Medulla oblongata (tissue), 1 donor: ENCODE results near the gene HNF1B.

Experiments
- DNase-seq: peaks from one replicate; pipeline ENCODE4 v3.0.0-alpha.2; 2015; ENCODE audit errors: extremely low spot score

HNF1B gene

DNA sequence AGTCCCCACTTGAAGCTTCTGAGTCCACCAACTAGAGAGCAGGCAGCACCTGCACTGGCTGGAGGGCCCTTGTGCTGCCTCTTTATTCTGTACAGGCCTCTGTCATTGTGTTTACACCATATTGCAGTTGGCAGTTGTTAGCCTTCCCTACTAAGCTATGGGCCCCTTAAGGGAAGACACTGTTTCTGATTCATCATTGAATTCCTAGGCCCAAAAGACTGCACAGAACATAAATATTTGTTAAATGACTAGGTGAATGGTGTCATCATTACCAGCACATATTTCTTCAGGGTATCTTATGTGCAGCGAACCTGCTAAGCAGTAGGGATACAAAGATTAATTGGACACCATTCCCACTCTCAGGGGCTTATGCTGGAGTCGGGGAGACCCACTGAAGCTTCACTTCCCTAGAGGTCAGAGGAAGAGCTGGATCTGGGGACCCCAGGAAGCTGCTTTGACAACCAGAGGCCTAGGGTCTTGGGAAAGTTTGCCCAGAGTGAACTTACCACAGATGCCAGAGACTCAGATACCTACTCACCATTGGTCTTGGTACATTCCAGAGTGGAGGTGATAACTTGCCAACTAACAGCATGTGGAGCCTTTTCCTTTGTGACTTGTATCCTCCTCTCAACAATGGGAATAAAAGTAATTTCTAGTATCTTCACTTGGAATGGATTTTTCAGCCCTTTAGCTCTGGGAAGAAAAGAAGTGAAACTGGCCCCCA is 72.9 kb downstream of the HNF1B start:
- no peak for DNase-seq

- no peak for DNase-seq
These were observed 73.6 kb downstream of the HNF1B start for GRCh38 chr17:37671028-37671823.

DNA sequence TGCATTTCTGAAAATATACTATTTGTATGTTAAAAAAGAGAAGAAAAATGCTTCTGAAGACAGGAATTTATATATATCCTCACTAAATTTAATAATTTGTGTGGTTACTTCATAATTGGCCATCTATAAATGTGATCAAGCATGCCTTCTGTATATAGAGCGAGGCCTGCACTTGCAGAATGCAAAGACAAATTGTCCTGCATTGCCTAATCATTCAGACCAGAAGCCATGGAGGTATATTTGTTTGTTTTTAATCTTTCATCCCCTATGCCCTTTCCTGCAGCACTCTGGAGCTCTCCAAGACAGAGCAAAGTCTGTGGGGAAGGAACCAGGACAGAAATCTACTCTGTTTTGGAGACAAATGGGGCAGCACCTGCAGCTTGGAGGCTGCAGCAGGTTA is 77.8 kb downstream of the HNF1B start:
- no peak for DNase-seq

DNA sequence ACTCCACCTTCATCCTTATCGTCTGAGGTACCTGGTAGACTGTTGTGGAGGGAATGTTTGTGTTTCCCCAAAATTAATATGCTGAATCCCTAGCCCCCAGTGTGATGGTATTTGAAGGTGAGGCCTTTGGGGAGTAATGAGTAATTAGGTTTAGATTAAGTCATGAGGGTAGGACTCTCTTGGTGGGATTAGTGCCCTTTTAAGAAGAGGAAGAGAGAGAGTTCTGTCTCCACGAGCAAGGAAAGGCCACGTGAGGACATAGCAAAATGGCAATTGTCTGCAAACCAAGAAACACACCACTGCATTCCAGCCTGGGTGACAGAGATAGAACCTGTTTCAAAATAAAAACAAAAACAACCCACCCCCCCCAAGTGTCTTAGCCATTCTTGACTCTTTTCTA is 80.6 kb downstream of the HNF1B start:
- DNase-seq = no peak

GRCh38 chr17:37662353-37662752 is 82.5 kb downstream of the HNF1B start:
- DNase-seq = no peak

DNA sequence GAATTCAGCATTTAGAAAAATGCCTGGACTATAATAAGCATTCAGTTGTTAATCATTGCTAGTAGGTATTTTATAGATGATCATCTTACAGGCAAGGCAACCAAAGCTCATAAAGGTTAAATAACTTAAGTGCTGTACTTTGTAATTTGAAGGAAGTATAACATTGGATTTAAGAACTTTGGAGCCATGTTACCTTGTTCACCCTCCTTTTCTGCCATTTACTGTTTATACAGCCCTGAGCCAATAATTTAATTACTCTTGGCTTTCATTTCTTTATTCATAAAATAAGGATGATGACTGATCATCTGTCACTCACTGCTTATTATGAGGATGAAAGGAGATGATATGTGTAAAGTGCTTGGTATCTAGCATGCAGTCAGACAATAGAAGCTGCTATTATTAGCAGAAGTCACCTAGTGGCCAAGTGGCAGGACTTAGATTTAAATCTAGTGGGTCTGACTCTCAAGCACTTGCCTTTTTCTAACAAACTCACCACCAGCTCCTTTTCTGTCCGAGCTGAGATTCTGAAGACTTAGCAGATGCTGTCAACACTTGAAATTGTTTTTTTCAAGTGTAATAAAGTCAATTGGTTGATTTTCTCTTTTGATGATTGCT is 83.4 kb downstream of the HNF1B start:
- no peak for DNase-seq

DNA sequence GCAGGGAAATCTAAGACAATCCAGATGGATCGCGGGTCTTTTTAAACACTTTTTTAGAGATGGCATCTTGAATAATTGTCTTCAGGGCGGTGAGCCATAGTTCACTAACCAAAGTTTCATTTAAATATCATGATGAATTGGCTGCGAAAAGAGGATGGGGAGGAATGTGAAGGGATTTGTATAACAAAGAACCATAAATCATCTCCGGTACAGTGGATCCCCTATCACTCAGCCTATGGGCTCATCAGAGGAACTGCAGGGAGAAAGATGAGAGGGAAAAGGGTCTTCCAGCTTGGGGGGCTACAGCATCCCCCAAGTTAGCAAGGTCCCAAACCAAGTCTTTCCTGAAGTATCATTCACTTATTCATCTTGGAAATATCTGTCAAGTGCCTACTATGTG is 84.9 kb downstream of the HNF1B start:
- no peak for DNase-seq

DNA sequence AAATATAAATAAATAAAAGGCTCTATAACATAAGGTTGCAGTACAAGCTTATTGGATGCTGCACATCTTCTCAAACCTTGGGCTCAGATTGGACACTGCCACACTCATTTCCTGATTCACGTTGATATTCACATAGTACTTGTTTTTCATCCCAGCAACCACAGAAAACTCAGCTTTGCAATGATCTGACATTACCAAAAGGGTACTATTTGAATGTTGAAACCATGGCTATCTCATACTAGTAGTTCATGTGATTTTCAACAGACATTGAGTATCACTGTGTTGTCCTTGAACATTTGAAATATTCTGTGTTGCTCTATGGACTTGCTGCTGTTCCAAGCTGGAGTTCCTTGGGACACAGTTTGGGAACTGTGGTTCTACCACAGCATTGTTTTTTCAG is 87.7 kb downstream of the HNF1B start:
- DNase-seq = no peak

DNA sequence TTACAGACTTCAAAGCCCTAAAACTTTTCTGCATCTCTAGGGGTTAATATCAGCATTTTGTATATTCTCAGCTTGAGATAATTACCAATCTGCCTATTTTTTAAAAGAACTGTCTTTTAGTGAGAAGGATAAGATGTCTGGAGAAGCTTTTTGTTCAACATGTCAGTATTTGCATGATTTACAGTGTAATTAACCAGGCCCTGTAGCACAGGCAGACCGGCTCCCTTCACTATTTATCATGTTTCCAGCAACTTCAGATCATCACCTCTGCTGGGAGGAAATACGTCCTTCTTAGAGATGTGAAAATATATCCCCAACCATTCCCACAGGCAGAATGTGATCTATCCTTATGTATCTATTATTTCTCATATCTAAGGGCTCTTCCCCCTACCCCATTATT is 93.0 kb downstream of the HNF1B start:
- no peak for DNase-seq

- peak; percentile 62 for DNase-seq
These were observed 94.3 kb downstream of the HNF1B start for GRCh38 chr17:37650419-37651003.

DNA sequence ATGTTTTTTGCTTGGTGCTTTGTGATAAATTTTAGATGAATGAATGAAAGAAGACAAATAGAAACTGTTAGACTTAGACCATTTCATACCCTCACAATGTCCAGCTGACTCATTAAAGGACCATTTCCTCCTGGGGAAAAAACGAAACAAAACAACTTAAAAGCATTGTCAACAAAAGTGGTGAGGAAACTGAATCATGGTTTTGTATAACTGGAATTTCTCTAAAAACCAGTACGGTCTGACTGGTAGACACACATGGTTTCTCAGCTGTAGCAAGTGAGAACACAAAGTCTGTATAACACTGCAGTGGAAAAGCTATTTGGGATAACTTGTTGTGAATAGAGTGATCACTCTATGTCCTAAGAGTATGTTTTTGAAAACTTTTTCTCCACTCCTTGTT is 96.3 kb downstream of the HNF1B start:
- no peak for DNase-seq

GRCh38 chr17:37647856-37648255 is 97.0 kb downstream of the HNF1B start:
- no peak for DNase-seq

- peak; percentile 7 for DNase-seq
These were observed 101.0 kb downstream of the HNF1B start for GRCh38 chr17:37643869-37644268.

- DNase-seq = peak; percentile 96
These were observed 101.6 kb downstream of the HNF1B start, which contains the start of gene DDX52 for GRCh38 chr17:37643118-37643766. TSS of gene DDX52 (minus strand) at chr17:37643446. CDS start at chr17:37643420, 26 bp downstream.

DNA sequence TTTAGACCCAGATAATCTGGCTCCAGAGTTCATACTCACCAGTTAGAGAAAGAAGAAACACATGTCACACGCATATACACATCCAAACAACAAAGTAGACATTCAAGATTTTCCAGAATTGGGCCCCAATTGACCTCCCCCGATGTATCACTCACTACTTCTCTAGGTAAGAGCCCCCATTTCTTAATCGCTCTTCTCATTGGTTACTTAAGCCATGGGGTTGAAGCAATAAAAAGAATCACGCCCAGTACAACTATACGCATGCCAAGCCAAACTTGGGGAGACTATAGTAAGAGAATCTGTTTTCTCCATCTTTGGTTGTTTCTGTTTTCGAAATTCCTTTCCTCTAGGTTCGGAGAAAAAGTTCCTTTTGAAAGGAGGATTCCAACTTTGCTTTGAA is 102.2 kb downstream of the HNF1B start:
- peak; percentile 24 for DNase-seq

DNA sequence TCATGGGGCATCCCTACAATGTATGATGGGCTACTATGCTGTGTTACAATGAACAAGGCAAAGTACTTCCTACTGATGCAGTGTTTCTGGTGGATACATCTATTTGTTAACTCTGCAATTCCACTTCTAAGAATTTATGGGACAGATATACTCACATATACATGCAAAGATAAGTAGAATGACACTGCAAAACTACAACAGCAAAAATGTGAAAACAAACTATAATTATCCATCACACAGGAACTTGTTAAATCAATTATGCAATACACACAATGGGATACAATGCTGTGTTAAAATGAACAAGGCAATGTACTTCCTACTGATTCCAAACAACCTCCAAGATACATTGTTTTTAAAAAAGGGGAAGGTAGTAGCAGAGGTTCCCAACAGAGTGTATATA is 104.8 kb downstream of the HNF1B start:
- no peak for DNase-seq

- no peak for DNase-seq
These were observed 106.9 kb downstream of the HNF1B start for GRCh38 chr17:37637956-37638355.
